Measurements from ENCODE around the gene SLC31A1. TPM values are rescaled to one million over a fixed set of nuclear protein-coding genes. Genes with fewer than 3 reads are reported as not detected.
A peak's percentile ranks its signal among the peaks of the same experiment; 100 is the strongest.

The SLC31A1 gene
- total and polyA plus RNA-seq, 2 donors (not counting 3 experiments of a cell fraction or from before 2014, with no cell fraction given), result 13.5 to 22.7 TPM

DNA sequence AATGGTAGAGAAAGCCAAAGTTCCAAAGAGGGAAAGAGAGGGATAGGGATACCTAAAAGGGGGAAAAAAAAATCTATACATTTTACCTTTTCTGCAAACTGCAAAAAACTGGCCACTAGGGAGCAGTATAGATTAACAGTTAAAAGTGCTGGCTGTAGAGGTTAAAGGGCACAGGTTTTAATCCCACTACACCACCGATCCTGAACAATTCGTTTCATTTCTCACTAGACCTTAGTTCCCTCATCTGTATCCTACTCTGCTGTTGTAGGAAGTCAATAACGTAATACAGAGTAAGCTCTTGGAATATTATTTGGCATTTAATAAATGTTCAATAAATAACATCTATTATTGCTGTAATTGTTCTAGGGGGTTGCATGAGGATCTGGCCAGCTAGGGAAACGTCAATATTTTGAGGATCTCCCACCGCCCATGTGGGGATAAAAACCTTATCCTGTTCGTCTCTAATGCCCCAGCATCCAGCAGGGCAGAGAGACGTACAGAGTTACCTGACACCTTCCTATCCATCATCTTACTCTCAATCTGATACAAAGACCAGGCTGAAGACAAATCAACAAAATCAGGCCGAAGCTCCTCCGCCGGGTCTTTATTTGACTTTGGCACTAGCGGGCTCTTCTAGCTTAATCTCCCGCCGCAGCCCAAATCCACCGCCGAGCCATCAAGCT is 53.3 kb downstream of the SLC31A1 start:
- peak; percentile 31 for FAIRE-seq
- TSS peak; percentile 47 for BruUV-seq (replicated peaks)
- peak overlapping the region; percentile 75 for H3K4me2 ChIP-seq (ENCODE audit: insufficient read depth, low read length)
- H2AFZ ChIP-seq (ENCODE audit: low read depth, low read length), result peak overlapping the region; percentile 26
- no peaks in the 10 kb centered on the region for H4K20me1 ChIP-seq (replicated peaks; ENCODE audit: control insufficient read depth, extremely low read depth, insufficient read depth, low read length)
- peak overlapping the region; percentile 95 for H3K9ac ChIP-seq (replicated peaks; ENCODE audit: extremely low read depth, insufficient read depth, low read length)
- H3K27me3 ChIP-seq (ENCODE audit: control insufficient read depth in 2 of 2, insufficient read depth in 2 of 2, low read length in 2 of 2), result no peaks in the 10 kb centered on the region
- TF ChIP-seq, protein P1, sequence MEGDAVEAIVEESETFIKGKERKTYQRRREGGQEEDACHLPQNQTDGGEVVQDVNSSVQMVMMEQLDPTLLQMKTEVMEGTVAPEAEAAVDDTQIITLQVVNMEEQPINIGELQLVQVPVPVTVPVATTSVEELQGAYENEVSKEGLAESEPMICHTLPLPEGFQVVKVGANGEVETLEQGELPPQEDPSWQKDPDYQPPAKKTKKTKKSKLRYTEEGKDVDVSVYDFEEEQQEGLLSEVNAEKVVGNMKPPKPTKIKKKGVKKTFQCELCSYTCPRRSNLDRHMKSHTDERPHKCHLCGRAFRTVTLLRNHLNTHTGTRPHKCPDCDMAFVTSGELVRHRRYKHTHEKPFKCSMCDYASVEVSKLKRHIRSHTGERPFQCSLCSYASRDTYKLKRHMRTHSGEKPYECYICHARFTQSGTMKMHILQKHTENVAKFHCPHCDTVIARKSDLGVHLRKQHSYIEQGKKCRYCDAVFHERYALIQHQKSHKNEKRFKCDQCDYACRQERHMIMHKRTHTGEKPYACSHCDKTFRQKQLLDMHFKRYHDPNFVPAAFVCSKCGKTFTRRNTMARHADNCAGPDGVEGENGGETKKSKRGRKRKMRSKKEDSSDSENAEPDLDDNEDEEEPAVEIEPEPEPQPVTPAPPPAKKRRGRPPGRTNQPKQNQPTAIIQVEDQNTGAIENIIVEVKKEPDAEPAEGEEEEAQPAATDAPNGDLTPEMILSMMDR (IDR thresholded peaks at IDR 0.05; ENCODE audit: extremely low read depth in 1 of 2, insufficient read depth in 1 of 2, low read depth in 1 of 2, low read length in 2 of 2), result peak; percentile 50 to 52
- no peak for TF ChIP-seq FOS (IDR thresholded peaks at IDR 0.05; ENCODE audit: borderline replicate concordance, insufficient read depth, low read length)
- no peaks in the 10 kb centered on the region for H3K9me3 ChIP-seq (replicated peaks; ENCODE audit: control insufficient read depth, insufficient read depth, low read length)
- peak; percentile 66 for DNase-seq (ENCODE audit: low read depth, low spot score)
- H3K27ac ChIP-seq (ENCODE audit: insufficient read depth, low read depth, low read length), result peak overlapping the region; percentile 94
- peak overlapping the region; percentile 55 to 81 (median 74) for H3K4me3 ChIP-seq (replicated peaks in 1 of 3; ENCODE audit: insufficient read depth in 1 of 3, low read depth in 1 of 3, low read length in 3 of 3)
- H3K79me2 ChIP-seq (ENCODE audit: control insufficient read depth, insufficient read depth, low read length), result peaks cover 21% of the 10 kb centered on the region
- ChIA-PET POLR2A (interaction anchor here (0.6 to 1.7 kb wide), 9 partner anchors 20 to 400 kb away, joined by 3 to 9 read pairs (median 5); partner anchors contain the start of genes ALAD, C9orf43, FKBP15 and POLE3), CTCF (interaction anchor here (0.6 to 4.4 kb wide), 26 partner anchors 17 to 383 kb away, joined by 3 to 52 read pairs (median 4); partner anchors contain the start of genes ALAD, C9orf43, FKBP15 and POLE3)
- no peaks in the 10 kb centered on the region for H3K9me1 ChIP-seq (replicated peaks; ENCODE audit: control insufficient read depth, extremely low read depth, insufficient read depth, low read length)
- H3K36me3 ChIP-seq (ENCODE audit: control insufficient read depth in 2 of 2, extremely low read depth in 1 of 2, insufficient read depth in 2 of 2, low read length in 2 of 2), result peaks cover 15% of the 10 kb centered on the region in 2 experiments
- intact Hi-C loops (cut with micrococcal nuclease) (loop anchor here (1.0 to 2.0 kb wide), 9 partner anchors 53 to 408 kb away; partner anchors contain the start of genes ALAD, C9orf43, FKBP15 and POLE3), dilution Hi-C loops (cut with MboI; ENCODE audit: extremely low pct_ligation_motif_present, low sequenced_read_pairs) (no loop called here)
- peaks cover 13% of the 10 kb centered on the region for H3K4me1 ChIP-seq (ENCODE audit: control insufficient read depth, extremely low read depth, insufficient read depth, low read length)
